ENCODE measurements around the gene CD300LD. TPM values are rescaled to one million over a fixed set of nuclear protein-coding genes. Genes with fewer than 3 reads are reported as not detected.

CD300LD gene
- total RNA-seq, 1 donor from 2014 or later: not detected

- Histone ChIP-seq H3K36me3 (ENCODE audit: control insufficient read depth, insufficient read depth, low read length) (no peaks in the 10 kb centered on the region), H3K4me3 (ENCODE audit: low read depth, low read length) (no peak overlapping the region), H3K27me3 (ENCODE audit: control insufficient read depth, insufficient read depth, low read length) (no peaks in the 10 kb centered on the region)
- no peak for DNase-seq (ENCODE audit: low read depth)
- no peak for TF ChIP-seq CTCF (IDR thresholded peaks at IDR 0.05; ENCODE audit: insufficient read depth, low read length, poor library complexity, severe bottlenecking)
Observed at GRCh38 chr17:74543406-74543805, 48.7 kb downstream of the CD300LD start.

GRCh38 chr17:74542727-74543383 lies 49.2 kb downstream of the CD300LD start:
- no peak for TF ChIP-seq CTCF (IDR thresholded peaks at IDR 0.05; ENCODE audit: insufficient read depth, low read length, poor library complexity, severe bottlenecking)
- no peak for DNase-seq (ENCODE audit: low read depth)
- no peaks in the 10 kb centered on the region for H3K27me3 ChIP-seq (ENCODE audit: control insufficient read depth, insufficient read depth, low read length)
- H3K4me3 ChIP-seq (ENCODE audit: low read depth, low read length): no peak overlapping the region
- H3K36me3 ChIP-seq (ENCODE audit: control insufficient read depth, insufficient read depth, low read length): no peaks in the 10 kb centered on the region

GRCh38 chr17:74542166-74542565 lies 49.9 kb downstream of the CD300LD start:
- TF ChIP-seq CTCF (IDR thresholded peaks at IDR 0.05; ENCODE audit: insufficient read depth, low read length, poor library complexity, severe bottlenecking): no peak
- no peak for DNase-seq (ENCODE audit: low read depth)
- no peaks in the 10 kb centered on the region for H3K27me3 ChIP-seq (ENCODE audit: control insufficient read depth, insufficient read depth, low read length)
- no peaks in the 10 kb centered on the region for H3K36me3 ChIP-seq (ENCODE audit: control insufficient read depth, insufficient read depth, low read length)
- H3K4me3 ChIP-seq (ENCODE audit: low read depth, low read length): no peak overlapping the region

- Histone ChIP-seq H3K27me3 (ENCODE audit: control insufficient read depth, insufficient read depth, low read length) (no peaks in the 10 kb centered on the region), H3K36me3 (ENCODE audit: control insufficient read depth, insufficient read depth, low read length) (no peaks in the 10 kb centered on the region), H3K4me3 (ENCODE audit: low read depth, low read length) (no peak overlapping the region)
- DNase-seq (ENCODE audit: low read depth): no peak
- TF ChIP-seq CTCF (IDR thresholded peaks at IDR 0.05; ENCODE audit: insufficient read depth, low read length, poor library complexity, severe bottlenecking): no peak
Observed at GRCh38 chr17:74541176-74542111, 50.6 kb downstream of the CD300LD start.

GRCh38 chr17:74539281-74539820 lies 52.7 kb downstream of the CD300LD start:
- Histone ChIP-seq H3K27me3 (ENCODE audit: control insufficient read depth, insufficient read depth, low read length) (no peaks in the 10 kb centered on the region), H3K4me3 (ENCODE audit: low read depth, low read length) (no peak overlapping the region), H3K36me3 (ENCODE audit: control insufficient read depth, insufficient read depth, low read length) (no peaks in the 10 kb centered on the region)
- TF ChIP-seq CTCF (IDR thresholded peaks at IDR 0.05; ENCODE audit: insufficient read depth, low read length, poor library complexity, severe bottlenecking): no peak
- DNase-seq (ENCODE audit: low read depth): no peak
